ENCODE data around the gene NXT2. TPM values are rescaled to one million over a fixed set of nuclear protein-coding genes. Genes with fewer than 3 reads are reported as not detected.

NXT2 gene
- total and polyA plus RNA-seq, 10 of the 15 experiments (the other 5 are each of a cell fraction or from before 2014, with no cell fraction given), result 10.8 to 38.1 (median 21.2) TPM

DNA sequence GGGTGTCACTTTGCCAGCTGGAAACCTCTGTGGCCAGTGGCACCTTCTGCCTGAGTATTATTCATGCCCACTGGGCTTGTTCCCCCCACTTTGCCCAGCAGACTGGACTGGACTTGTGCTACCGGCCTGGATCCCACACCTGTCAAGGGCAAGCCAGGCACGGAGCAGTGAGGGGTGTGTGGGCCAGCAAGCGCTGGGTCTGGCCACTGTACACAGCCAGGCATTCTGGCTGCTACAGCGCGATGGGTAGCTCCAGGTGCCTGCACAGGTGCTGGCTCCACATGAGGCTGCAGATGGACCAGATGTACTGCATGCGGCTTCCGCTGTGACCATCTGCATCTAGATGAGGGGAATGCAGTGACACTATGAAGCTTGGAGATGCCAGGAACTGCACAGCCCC, 48.8 kb downstream of the NXT2 start (continued):
- TF ChIP-seq BCL3 (IDR thresholded peaks at IDR 0.05; ENCODE audit: borderline replicate concordance, insufficient read depth, low read depth, low read length, poor library complexity, severe bottlenecking), result no peak

DNA sequence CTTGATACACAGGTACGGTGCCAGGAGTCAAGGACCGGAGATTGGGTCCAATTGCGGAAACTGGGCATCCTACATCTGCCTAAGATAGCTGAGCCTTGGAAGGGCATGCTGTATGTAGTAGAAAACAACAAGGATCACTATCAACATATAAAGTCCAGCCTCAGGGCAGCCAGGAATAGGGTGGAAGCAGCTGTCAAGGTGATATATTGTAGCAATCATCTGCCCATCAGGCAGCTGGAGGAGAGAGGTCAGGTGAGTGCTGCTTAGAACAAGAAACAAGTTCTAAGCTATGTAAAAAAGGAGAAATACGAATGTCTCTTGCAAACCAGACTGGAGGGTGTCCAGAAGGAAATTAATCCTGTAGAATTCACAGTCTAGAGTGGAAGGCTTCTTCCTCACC, 53.5 kb downstream of the NXT2 start:
- no peak for ATAC-seq
- TF ChIP-seq NRF1 (conservative IDR thresholded peaks at IDR 0.05; ENCODE audit: low read depth, low read length) (no peak), ZNF384 (IDR thresholded peaks at IDR 0.05; ENCODE audit: borderline replicate concordance, low read depth, low read length) (no peak), KLF5 (IDR thresholded peaks at IDR 0.05; ENCODE audit: partially characterized antibody) (no peak), EP300 (IDR thresholded peaks at IDR 0.05; ENCODE audit: borderline replicate concordance in 1 of 2, control insufficient read depth in 1 of 2, low read depth in 2 of 2, low read length in 2 of 2) (no peak), ATF7 (IDR thresholded peaks at IDR 0.05; ENCODE audit: low read depth) (no peak), NKRF (conservative IDR thresholded peaks at IDR 0.05) (no peak), ZNF687 (IDR thresholded peaks at IDR 0.05) (no peak), SUPT20H (IDR thresholded peaks at IDR 0.05; ENCODE audit: borderline replicate concordance, control insufficient read depth, low read depth, low read length) (no peak), SIN3A (IDR thresholded peaks at IDR 0.05; ENCODE audit: low read depth, low read length) (no peak), CREM (IDR thresholded peaks at IDR 0.05; ENCODE audit: low read depth) (no peak), RAD51 (IDR thresholded peaks at IDR 0.05) (no peak), ATF3 (IDR thresholded peaks at IDR 0.05; ENCODE audit: borderline replicate concordance, extremely low read depth, low read depth, low read length) (no peak), YBX1 (IDR thresholded peaks at IDR 0.05) (no peak)
- TF ChIP-seq, protein P1, sequence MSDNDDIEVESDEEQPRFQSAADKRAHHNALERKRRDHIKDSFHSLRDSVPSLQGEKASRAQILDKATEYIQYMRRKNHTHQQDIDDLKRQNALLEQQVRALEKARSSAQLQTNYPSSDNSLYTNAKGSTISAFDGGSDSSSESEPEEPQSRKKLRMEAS (IDR thresholded peaks at IDR 0.05; ENCODE audit: low read depth, low read length), result no peak

More for the DNA sequence above, 53.5 kb downstream of the NXT2 start:
- 57% methylated on average over 4 of the region's 4 CpGs for WGBS (ENCODE audit: insufficient coverage, insufficient replicate concordance, low lambda C conversion rate, missing lambda C conversion rate)
- H3K79me2 ChIP-seq (ENCODE audit: control insufficient read depth, insufficient read depth, low read length), result no peaks in the 10 kb centered on the region
- intact Hi-C loops (cut with micrococcal nuclease; ENCODE audit: unreplicated experiment), result no loop called here
- no peaks in the 10 kb centered on the region for H3K4me1 ChIP-seq (ENCODE audit: control insufficient read depth, insufficient read depth, low read length)
- DNase-seq (ENCODE audit: low read depth, low spot score), result no peak
- H3K4me3 ChIP-seq, result no peak overlapping the region
- H3K9ac ChIP-seq (ENCODE audit: control insufficient read depth, insufficient read depth, low read length), result no peak overlapping the region
- ChIA-PET SMC1A (ENCODE audit: uncharacterized antibody, unreplicated experiment) (interaction anchor here (0.6 to 1.2 kb wide), 2 partner anchors 100 to 472 kb away, joined by 3 read pairs; no protein-coding TSS in a partner anchor), CTCF (interaction anchor here (0.6 to 2.4 kb wide), 2 partner anchors 301 to 315 kb away, joined by 3 to 5 read pairs; no protein-coding TSS in a partner anchor), POLR2A (no interaction called here), RAD21 (ENCODE audit: unreplicated experiment) (no interaction called here)
- in situ Hi-C loops (cut with MboI), result no loop called here
- no peaks in the 10 kb centered on the region for H4K20me1 ChIP-seq (ENCODE audit: control insufficient read depth, insufficient read depth)
- H3K9me3 ChIP-seq (replicated peaks; ENCODE audit: control insufficient read depth, insufficient read depth, low read length), result no peaks in the 10 kb centered on the region
- no peak overlapping the region for H3K4me2 ChIP-seq (ENCODE audit: control insufficient read depth, insufficient read depth)
- no peaks in the 10 kb centered on the region for H3K36me3 ChIP-seq (ENCODE audit: control insufficient read depth in 2 of 2, insufficient read depth in 2 of 2, low read length in 1 of 2)
- BruUV-seq (replicated peaks), result no TSS peak
- H3K27me3 ChIP-seq (replicated peaks in 1 of 2; ENCODE audit: control insufficient read depth in 2 of 2, insufficient read depth in 2 of 2, low read length in 1 of 2), result no peaks in the 10 kb centered on the region; a peak in 1 of 4 replicates
- FAIRE-seq, result no peak
- no peak overlapping the region for H2AFZ ChIP-seq (ENCODE audit: control insufficient read depth, low read depth, low read length)
- H3K27ac ChIP-seq (ENCODE audit: control insufficient read depth, insufficient read depth), result no peak overlapping the region

Data from GM12878 (cell line).